SU-DHL-6 (cell line): ENCODE results near the gene ARMC7.

ENCODE experiments used
- EZH2phosphoT487 ChIP-seq: fragments of 200-600 bp; sonication (generic), shearing (Covaris generic); conservative IDR thresholded peaks from 2 replicates; pipeline ENCODE4 v1.6.1; 2018; ENCODE audit warnings: mild to moderate bottlenecking, antibody characterized with exemption, low read length, moderate library complexity, mixed read lengths
- TF ChIP-seq, protein P1 (sequence below): fragments of 200-600 bp; sonication (generic); IDR thresholded peaks from one replicate; pipeline ENCODE4 v1.5.1; 2017; ENCODE audit warnings: antibody characterized with exemption, mild to moderate bottlenecking, low read length, moderate library complexity; ENCODE audit not compliant: insufficient read depth, poor library complexity, severe bottlenecking

DNA sequence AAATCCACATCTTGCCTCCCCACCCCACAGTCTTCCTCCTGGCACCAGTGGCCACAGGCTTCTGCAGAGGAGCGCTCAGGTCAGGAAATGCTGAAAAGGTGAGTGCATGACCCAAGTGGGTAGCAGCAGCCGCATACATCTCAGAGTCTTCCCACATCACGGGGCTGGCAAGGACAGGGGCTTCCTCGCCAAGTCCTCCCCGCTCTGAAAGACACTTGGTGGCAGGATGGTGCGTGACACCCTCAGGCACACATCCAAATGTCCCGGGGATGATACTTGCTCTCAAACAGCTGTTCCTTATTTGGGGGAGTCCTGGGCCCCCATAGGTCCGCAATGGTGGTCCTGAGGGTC lies 30.8 kb upstream of the ARMC7 start:
- TF ChIP-seq, protein P1, sequence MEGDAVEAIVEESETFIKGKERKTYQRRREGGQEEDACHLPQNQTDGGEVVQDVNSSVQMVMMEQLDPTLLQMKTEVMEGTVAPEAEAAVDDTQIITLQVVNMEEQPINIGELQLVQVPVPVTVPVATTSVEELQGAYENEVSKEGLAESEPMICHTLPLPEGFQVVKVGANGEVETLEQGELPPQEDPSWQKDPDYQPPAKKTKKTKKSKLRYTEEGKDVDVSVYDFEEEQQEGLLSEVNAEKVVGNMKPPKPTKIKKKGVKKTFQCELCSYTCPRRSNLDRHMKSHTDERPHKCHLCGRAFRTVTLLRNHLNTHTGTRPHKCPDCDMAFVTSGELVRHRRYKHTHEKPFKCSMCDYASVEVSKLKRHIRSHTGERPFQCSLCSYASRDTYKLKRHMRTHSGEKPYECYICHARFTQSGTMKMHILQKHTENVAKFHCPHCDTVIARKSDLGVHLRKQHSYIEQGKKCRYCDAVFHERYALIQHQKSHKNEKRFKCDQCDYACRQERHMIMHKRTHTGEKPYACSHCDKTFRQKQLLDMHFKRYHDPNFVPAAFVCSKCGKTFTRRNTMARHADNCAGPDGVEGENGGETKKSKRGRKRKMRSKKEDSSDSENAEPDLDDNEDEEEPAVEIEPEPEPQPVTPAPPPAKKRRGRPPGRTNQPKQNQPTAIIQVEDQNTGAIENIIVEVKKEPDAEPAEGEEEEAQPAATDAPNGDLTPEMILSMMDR = no peak
- TF ChIP-seq EZH2phosphoT487 = no peak
